A549 (cell line): ENCODE results near the gene RNF186. TPM values are rescaled to one million over a fixed set of nuclear protein-coding genes. Genes with fewer than 3 reads are reported as not detected.

Experiments used
- ATAC-seq, 2 experiments: fragments of 200-7000 bp in 1 of 2; fragments of >200 bp in 1 of 2; cut with Nextera tagmentation in 1 of 2; cut with Tn5 transposase in 1 of 2; 3 replicates each; pipeline versions ENCODE4 v1.8.0 to v1.9.1; 2018 to 2020; ENCODE audit warnings: mild to moderate bottlenecking in 1 of 2, moderate library complexity in 1 of 2
- CTCF ChIA-PET: fragments of 300-600 bp; sonication (Branson Sonifier 250); formaldehyde crosslinking; extraction: SDS; loops from one replicate; lab custom pipeline; 2021; ENCODE audit warnings: antibody characterized with exemption, inconsistent platforms; lab: Yijun Ruan, JAX
- POLR2A ChIA-PET: fragments of 350-600 bp; formaldehyde crosslinking; extraction: SDS; loops from one replicate; lab custom pipeline; 2021; ENCODE audit warnings: antibody characterized with exemption, inconsistent platforms; lab: Yijun Ruan, JAX
- DNase-seq, 2 experiments: peaks; one replicate each; pipeline versions ENCODE4 v3.0.0 to v3.0.0-alpha.2; 2011 to 2016; ENCODE audit warnings: low read depth in 1 of 2, low spot score in 1 of 2
- FAIRE-seq: peaks from 2 replicates; lab custom pipeline; 2011; peaks lifted over from hg19 to GRCh38; lab: Jason Lieb, UNC
- H3K27ac ChIP-seq, 2 experiments: fragments of >200 bp; sonication (Bioruptor Twin); formaldehyde crosslinking; 3 replicates each; pipeline ENCODE4 v1.5.1; 2016 to 2017
- H3K4me1 ChIP-seq: fragments of >200 bp; sonication (Bioruptor Twin); formaldehyde crosslinking; 3 replicates; pipeline ENCODE4 v1.6.1; 2016
- H3K4me2 ChIP-seq: fragments of >200 bp; sonication (Bioruptor Twin); formaldehyde crosslinking; 3 replicates; pipeline ENCODE4 v1.6.1; 2016
- H3K4me3 ChIP-seq: fragments of >200 bp; sonication (Bioruptor Twin); formaldehyde crosslinking; 3 replicates; pipeline ENCODE4 v1.5.1; 2016
- H3K9me3 ChIP-seq: fragments of >200 bp; sonication (Bioruptor Twin); formaldehyde crosslinking; 3 replicates; pipeline ENCODE4 v1.6.1; 2016
- CBX8 ChIP-seq: fragments of 200-600 bp; sonication (generic); IDR thresholded peaks from 2 replicates; pipeline ENCODE4 v1.6.1; 2016
- CHD4 ChIP-seq: fragments of 200-600 bp; sonication (generic); IDR thresholded peaks from 2 replicates; pipeline ENCODE4 v1.6.1; 2016; ENCODE audit warnings: antibody characterized with exemption, mild to moderate bottlenecking, borderline replicate concordance
- EHMT2 ChIP-seq: fragments of 200-600 bp; sonication (generic); IDR thresholded peaks from 2 replicates; pipeline ENCODE4 v1.6.1; 2016; ENCODE audit warnings: antibody characterized with exemption, low read depth, mild to moderate bottlenecking, moderate library complexity
- FOSB ChIP-seq: fragments of 250-450 bp; sonication (Bioruptor Pico); IDR thresholded peaks from 2 replicates; pipeline ENCODE4 v1.5.0; 2020; ENCODE audit warnings: mild to moderate bottlenecking, moderate library complexity
- HOXA7 ChIP-seq: fragments of 250-450 bp; sonication (Bioruptor Pico); IDR thresholded peaks from 2 replicates; pipeline ENCODE4 v1.5.0; 2020; ENCODE audit warnings: mild to moderate bottlenecking, moderate library complexity
- HOXB5 ChIP-seq: fragments of 250-450 bp; sonication (Bioruptor Pico); IDR thresholded peaks from 2 replicates; pipeline ENCODE4 v1.5.0; 2020; ENCODE audit warnings: mild to moderate bottlenecking, moderate library complexity
- JUN ChIP-seq, 2 experiments: fragments of >200 bp; sonication (Bioruptor Twin); formaldehyde crosslinking; IDR thresholded peaks; 2 replicates in 1 of 2; 3 replicates in 1 of 2; pipeline ENCODE4 v1.6.1; 2016 to 2017
- KDM1A ChIP-seq: fragments of 200-600 bp; sonication (generic); IDR thresholded peaks from 2 replicates; pipeline ENCODE4 v1.6.1; 2016; ENCODE audit warnings: low read depth, mild to moderate bottlenecking
- NFE2L2 ChIP-seq: fragments of 150-350 bp; conservative IDR thresholded peaks from 2 replicates; pipeline ENCODE4 v1.6.1; 2014; ENCODE audit warnings: low read length
- NPAS2 ChIP-seq: fragments of 250-450 bp; sonication (Bioruptor Pico); IDR thresholded peaks from 2 replicates; pipeline ENCODE4 v1.8.0; 2022; ENCODE audit warnings: mild to moderate bottlenecking, moderate library complexity, borderline replicate concordance
- PHF8 ChIP-seq: fragments of 200-600 bp; sonication (generic); IDR thresholded peaks from 2 replicates; pipeline ENCODE4 v1.6.1; 2016; ENCODE audit warnings: low read depth, mild to moderate bottlenecking, antibody characterized with exemption, moderate library complexity, borderline replicate concordance
- POLR2AphosphoS2 ChIP-seq: conservative IDR thresholded peaks from 2 replicates; pipeline ENCODE4 v1.6.1; 2012; ENCODE audit warnings: low read length, improper control_type of control experiment, inconsistent platforms
- RNF2 ChIP-seq: fragments of 200-600 bp; sonication (generic); IDR thresholded peaks from 2 replicates; pipeline ENCODE4 v1.6.1; 2016; ENCODE audit warnings: low read depth, mild to moderate bottlenecking, antibody characterized with exemption, moderate library complexity, borderline replicate concordance
- SREBF2 ChIP-seq: fragments of 450-650 bp; IDR thresholded peaks from 2 replicates; pipeline ENCODE4 v1.6.1; 2014; ENCODE audit warnings: mild to moderate bottlenecking, moderate library complexity
- ZFP36 ChIP-seq: fragments of 450-650 bp; IDR thresholded peaks from 2 replicates; pipeline ENCODE4 v1.6.1; 2014; ENCODE audit warnings: borderline replicate concordance; ENCODE audit not compliant: partially characterized antibody
- ZNF302 ChIP-seq: fragments of 250-450 bp; sonication (Bioruptor Pico); IDR thresholded peaks from 2 replicates; pipeline ENCODE4 v1.9.0; 2021; ENCODE audit warnings: inconsistent platforms, mild to moderate bottlenecking, moderate library complexity
- ZSCAN20 ChIP-seq: fragments of 250-450 bp; sonication (Bioruptor Pico); IDR thresholded peaks from 2 replicates; pipeline ENCODE4 v1.8.0; 2022; ENCODE audit warnings: mild to moderate bottlenecking, moderate library complexity
- WGBS: methylation state at CpG from one replicate; pipeline ENCODE4 v1.1.6; 2017; ENCODE audit errors: missing lambda C conversion rate; 5-methylcytosine and 5-hydroxymethylcytosine counted together
- polyA plus RNA-seq, 4 experiments: library from polyadenylated mRNA; depleted of rRNA in 3 of 4; stranded (reverse); fragments of >200 nt; fragmentation: RNase III in 1 of 4; extraction: RNeasy Plus Mini Kit Qiagen cat#74134 plus additional on column Dnase treatment in 1 of 4; gene quantifications; 2 replicates in 3 of 4; 3 replicates in 1 of 4; pipeline ENCODE4 v1.2.3, GENCODE V29; 2011 to 2017
- TF ChIP-seq, protein P1 (sequence below): IDR thresholded peaks from 2 replicates; pipeline ENCODE4 v1.6.1; 2012
- TF ChIP-seq, protein P2 (sequence below): IDR thresholded peaks from 2 replicates; pipeline ENCODE4 v1.6.1; 2012
- TF ChIP-seq, protein P3 (sequence below): fragments of 450-650 bp; IDR thresholded peaks from 2 replicates; pipeline ENCODE4 v1.6.1; 2014; ENCODE audit warnings: antibody characterized with exemption
- TF ChIP-seq, protein P4 (sequence below): fragments of 250-450 bp; sonication (Bioruptor Pico); IDR thresholded peaks from 2 replicates; pipeline ENCODE4 v1.5.0; 2021; ENCODE audit warnings: mild to moderate bottlenecking, moderate library complexity, borderline replicate concordance
- TF ChIP-seq, protein P5 (sequence below): IDR thresholded peaks from 2 replicates; pipeline ENCODE4 v1.6.1; 2012; ENCODE audit warnings: low read depth, borderline replicate concordance

RNF186 gene
- polyA plus RNA-seq, 2 of the 4 experiments (the other 2 are of a cell fraction) = not detected

DNA sequence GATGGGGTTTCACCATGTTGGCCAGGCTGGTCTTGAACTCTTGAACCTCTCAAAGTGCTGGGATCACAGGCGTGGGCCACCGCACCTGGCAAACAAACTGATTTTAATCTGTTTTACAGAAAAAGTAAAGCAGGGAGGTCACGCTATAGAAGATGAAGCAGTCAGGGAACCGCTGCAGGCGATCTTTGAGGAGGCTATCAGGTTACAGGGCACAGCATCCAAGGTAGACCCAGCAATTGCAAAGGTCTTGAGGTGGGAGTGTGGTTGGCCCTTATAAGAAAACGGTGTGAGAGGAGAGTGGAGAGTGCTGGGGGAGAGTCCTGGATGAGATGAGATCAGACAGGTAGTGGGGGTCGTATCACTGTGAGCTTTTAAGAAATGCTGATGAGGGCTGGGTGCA, 12.8 kb downstream of the RNF186 start:
- no peak overlapping the region for H3K4me3 ChIP-seq
- peaks cover 13% of the 10 kb centered on the region; the same call in 1 of the 3 replicates for H3K4me1 ChIP-seq
- CTCF ChIA-PET = no interaction called here
- TF ChIP-seq SREBF2 (no peak), HOXA7 (no peak), NFE2L2 (no peak)
- 76% methylated on average over 7 of the region's 7 CpGs for WGBS
- no peak overlapping the region for H3K4me2 ChIP-seq
- no peaks in the 10 kb centered on the region for H3K9me3 ChIP-seq
- no peak for FAIRE-seq
- no peak for ATAC-seq
- H3K27ac ChIP-seq = no peak overlapping the region
- DNase-seq = no peak
- POLR2A ChIA-PET = no interaction called here

DNA sequence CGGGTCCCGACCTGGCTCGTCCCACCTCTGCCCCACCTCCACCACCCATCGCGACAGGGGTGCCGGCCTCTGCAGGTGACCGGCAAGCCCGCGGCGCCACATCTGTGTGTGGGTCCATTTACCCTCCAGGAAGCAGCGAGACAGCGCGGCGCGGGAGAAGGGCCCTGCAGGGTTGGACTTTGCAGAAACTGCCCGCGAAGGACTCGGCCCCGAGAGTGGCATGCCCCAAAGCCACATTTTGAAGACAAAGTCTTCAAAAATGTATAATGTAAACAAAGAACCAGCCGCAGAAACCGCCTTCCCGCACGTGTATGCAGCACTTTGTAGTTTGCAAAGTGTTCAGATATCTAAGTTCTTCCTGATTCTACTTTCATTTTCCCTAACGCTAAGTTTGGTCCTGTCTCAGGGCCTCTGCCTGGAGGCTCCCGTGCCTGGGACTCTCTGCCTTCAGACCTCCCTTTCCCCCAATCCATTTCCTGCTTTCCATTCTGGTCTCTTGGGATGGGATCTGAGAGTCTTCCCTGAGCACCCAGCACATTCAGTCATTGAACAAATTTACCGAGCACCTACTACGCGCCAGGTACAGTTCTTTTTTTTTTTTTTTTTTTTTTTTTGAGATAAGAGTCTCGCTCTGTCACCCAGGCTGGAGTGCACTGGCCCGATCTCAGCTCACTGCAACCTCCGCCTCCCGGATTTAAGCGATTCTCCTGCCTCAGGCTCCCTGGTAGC, 14.8 kb downstream of the RNF186 start:
- Histone ChIP-seq H3K4me2 (peak overlapping the region; percentile 72), H3K4me1 (peaks cover 13% of the 10 kb centered on the region; the same call in 1 of the 3 replicates), H3K27ac (peak overlapping the region; percentile 88 to 99)
- FAIRE-seq (no peak), DNase-seq (peak; percentile 32 to 35)
- whole genome bisulfite sequencing = 25% methylated on average over 19 of the region's 33 CpGs
- TF ChIP-seq, protein P1, sequence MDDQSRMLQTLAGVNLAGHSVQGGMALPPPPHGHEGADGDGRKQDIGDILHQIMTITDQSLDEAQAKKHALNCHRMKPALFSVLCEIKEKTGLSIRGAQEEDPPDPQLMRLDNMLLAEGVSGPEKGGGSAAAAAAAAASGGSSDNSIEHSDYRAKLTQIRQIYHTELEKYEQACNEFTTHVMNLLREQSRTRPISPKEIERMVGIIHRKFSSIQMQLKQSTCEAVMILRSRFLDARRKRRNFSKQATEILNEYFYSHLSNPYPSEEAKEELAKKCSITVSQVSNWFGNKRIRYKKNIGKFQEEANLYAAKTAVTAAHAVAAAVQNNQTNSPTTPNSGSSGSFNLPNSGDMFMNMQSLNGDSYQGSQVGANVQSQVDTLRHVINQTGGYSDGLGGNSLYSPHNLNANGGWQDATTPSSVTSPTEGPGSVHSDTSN = no peak
- TF ChIP-seq EHMT2 = no peak
- no peak for TF ChIP-seq CHD4
- no peak for TF ChIP-seq ZFP36
- TF ChIP-seq, protein P2, sequence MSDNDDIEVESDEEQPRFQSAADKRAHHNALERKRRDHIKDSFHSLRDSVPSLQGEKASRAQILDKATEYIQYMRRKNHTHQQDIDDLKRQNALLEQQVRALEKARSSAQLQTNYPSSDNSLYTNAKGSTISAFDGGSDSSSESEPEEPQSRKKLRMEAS = peak; percentile 46; the same call in 1 of the 2 replicates
- TF ChIP-seq, protein P3, sequence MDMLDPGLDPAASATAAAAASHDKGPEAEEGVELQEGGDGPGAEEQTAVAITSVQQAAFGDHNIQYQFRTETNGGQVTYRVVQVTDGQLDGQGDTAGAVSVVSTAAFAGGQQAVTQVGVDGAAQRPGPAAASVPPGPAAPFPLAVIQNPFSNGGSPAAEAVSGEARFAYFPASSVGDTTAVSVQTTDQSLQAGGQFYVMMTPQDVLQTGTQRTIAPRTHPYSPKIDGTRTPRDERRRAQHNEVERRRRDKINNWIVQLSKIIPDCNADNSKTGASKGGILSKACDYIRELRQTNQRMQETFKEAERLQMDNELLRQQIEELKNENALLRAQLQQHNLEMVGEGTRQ = no peak
- TF ChIP-seq NPAS2 = no peak
- peak in 1 of 2 experiments; percentile 20; a peak in 1 of 5 replicates for TF ChIP-seq JUN (IDR thresholded peaks at IDR 0.05)
- no peak for TF ChIP-seq RNF2
- TF ChIP-seq NFE2L2 = no peak
- TF ChIP-seq CBX8 = no peak
- TF ChIP-seq KDM1A = no peak
- no peak for TF ChIP-seq HOXB5 (CRISPR knock-in tag)
- no peak for TF ChIP-seq ZNF302 (CRISPR knock-in tag)
- TF ChIP-seq, protein P4, sequence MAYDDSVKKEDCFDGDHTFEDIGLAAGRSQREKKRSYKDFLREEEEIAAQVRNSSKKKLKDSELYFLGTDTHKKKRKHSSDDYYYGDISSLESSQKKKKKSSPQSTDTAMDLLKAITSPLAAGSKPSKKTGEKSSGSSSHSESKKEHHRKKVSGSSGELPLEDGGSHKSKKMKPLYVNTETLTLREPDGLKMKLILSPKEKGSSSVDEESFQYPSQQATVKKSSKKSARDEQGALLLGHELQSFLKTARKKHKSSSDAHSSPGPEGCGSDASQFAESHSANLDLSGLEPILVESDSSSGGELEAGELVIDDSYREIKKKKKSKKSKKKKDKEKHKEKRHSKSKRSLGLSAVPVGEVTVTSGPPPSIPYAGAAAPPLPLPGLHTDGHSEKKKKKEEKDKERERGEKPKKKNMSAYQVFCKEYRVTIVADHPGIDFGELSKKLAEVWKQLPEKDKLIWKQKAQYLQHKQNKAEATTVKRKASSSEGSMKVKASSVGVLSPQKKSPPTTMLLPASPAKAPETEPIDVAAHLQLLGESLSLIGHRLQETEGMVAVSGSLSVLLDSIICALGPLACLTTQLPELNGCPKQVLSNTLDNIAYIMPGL = no peak
- TF ChIP-seq POLR2AphosphoS2 = no peak
- TF ChIP-seq, protein P5, sequence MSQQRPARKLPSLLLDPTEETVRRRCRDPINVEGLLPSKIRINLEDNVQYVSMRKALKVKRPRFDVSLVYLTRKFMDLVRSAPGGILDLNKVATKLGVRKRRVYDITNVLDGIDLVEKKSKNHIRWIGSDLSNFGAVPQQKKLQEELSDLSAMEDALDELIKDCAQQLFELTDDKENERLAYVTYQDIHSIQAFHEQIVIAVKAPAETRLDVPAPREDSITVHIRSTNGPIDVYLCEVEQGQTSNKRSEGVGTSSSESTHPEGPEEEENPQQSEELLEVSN = peak; percentile 65; the same call in 1 of the 2 replicates
- no peak for TF ChIP-seq ZSCAN20 (CRISPR knock-in tag)
- TF ChIP-seq PHF8 = no peak; the same call in 1 of the 2 replicates
- TF ChIP-seq FOSB (CRISPR knock-in tag) = no peak
- TF ChIP-seq, all 56 proteins: peak for 3
- H3K9me3 ChIP-seq = no peaks in the 10 kb centered on the region
- H3K4me3 ChIP-seq = peak overlapping the region; percentile 65
- ChIA-PET POLR2A (no interaction called here), CTCF (no interaction called here)
- ATAC-seq = peak; percentile 75
